ENCODE measurements around the gene SMOC2. TPM values are rescaled to one million over a fixed set of nuclear protein-coding genes. Genes with fewer than 3 reads are reported as not detected.

The SMOC2 gene
- total RNA-seq, 4 donors from 2014 or later: 30.5 to 52.4 (median 37.9) TPM

DNA sequence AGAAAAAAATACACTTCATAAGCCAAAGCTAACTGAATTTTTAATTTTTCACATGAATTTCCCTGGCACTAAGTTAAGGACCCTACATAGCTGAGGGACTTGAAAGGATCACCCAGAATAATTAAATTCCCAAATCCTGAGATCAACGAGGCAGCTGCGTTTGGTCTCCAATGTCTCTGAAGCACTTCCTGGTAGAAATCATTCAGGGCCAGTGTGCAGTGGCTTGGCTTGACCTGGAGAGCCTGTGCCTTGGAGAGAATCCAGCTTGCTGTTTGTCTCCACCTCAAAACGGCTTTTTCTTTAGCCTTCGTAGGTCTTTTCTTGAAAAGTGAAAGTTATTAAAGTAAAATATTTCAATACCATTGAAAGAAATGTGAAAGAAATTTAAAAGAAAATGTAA lies 92.4 kb downstream of the SMOC2 start:
- TF ChIP-seq, protein P1, sequence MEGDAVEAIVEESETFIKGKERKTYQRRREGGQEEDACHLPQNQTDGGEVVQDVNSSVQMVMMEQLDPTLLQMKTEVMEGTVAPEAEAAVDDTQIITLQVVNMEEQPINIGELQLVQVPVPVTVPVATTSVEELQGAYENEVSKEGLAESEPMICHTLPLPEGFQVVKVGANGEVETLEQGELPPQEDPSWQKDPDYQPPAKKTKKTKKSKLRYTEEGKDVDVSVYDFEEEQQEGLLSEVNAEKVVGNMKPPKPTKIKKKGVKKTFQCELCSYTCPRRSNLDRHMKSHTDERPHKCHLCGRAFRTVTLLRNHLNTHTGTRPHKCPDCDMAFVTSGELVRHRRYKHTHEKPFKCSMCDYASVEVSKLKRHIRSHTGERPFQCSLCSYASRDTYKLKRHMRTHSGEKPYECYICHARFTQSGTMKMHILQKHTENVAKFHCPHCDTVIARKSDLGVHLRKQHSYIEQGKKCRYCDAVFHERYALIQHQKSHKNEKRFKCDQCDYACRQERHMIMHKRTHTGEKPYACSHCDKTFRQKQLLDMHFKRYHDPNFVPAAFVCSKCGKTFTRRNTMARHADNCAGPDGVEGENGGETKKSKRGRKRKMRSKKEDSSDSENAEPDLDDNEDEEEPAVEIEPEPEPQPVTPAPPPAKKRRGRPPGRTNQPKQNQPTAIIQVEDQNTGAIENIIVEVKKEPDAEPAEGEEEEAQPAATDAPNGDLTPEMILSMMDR (IDR thresholded peaks at IDR 0.05; ENCODE audit: low read depth): no peak

DNA sequence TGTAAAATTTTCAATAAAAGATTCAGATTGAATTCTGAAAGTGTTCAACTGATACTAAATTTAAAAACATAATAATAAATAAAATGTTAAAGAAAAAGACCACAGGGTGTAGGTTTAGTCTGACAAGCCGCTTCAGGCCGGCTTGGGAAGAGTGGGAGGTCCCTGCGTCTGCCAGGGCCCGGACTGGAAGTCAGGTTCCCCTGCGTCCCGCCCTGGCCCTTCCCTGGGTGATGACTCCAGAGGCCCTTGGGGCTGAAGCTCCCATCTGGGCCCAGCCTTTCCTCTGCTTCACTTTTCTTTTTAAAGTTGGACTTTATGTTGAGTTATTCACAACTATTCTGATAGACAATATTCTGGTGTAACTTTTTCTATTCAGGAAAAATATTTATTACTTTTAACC lies 93.3 kb downstream of the SMOC2 start:
- TF ChIP-seq, protein P1 (IDR thresholded peaks at IDR 0.05; ENCODE audit: low read depth): no peak

DNA sequence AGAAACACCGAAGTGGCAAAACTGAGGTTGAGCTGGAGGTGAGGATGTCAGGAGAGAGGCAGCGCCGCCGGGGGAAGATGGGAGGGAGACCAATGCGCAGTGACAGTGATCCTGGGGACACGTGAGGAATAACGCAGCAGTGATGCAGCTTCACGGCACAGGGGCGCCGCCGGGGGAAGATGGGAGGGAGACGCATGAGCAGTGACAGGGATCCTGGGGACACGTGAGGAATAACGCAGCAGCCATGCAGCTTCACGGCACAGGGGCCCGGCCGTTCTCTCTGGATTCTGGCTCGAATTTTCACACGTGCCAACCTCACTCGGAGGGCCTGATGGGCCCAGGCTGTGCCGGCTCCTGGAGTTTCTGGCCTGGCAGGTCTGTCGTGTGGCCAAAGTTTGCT lies 94.7 kb downstream of the SMOC2 start:
- TF ChIP-seq, protein P1 (IDR thresholded peaks at IDR 0.05; ENCODE audit: low read depth): no peak

DNA sequence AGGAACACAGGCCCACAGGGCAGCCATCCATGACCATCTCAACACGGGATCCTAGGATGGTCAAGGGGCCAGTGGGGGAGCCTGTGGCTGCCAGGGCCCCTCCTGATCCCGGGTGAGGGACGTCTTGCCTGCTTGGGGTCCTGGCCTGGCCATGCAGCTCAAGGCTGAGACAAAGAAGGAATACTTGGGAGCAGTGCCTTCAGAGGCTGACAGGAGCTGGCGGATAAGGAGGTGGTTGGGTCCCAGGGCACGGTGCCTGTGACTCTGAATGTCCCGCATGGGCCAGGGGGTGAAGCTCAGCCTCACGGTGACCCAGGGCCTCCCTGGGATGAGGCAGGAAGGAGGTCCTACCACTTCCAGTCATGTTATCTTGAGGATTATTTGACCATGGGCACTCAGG lies 95.2 kb downstream of the SMOC2 start:
- TF ChIP-seq, protein P1 (IDR thresholded peaks at IDR 0.05; ENCODE audit: low read depth): no peak

DNA sequence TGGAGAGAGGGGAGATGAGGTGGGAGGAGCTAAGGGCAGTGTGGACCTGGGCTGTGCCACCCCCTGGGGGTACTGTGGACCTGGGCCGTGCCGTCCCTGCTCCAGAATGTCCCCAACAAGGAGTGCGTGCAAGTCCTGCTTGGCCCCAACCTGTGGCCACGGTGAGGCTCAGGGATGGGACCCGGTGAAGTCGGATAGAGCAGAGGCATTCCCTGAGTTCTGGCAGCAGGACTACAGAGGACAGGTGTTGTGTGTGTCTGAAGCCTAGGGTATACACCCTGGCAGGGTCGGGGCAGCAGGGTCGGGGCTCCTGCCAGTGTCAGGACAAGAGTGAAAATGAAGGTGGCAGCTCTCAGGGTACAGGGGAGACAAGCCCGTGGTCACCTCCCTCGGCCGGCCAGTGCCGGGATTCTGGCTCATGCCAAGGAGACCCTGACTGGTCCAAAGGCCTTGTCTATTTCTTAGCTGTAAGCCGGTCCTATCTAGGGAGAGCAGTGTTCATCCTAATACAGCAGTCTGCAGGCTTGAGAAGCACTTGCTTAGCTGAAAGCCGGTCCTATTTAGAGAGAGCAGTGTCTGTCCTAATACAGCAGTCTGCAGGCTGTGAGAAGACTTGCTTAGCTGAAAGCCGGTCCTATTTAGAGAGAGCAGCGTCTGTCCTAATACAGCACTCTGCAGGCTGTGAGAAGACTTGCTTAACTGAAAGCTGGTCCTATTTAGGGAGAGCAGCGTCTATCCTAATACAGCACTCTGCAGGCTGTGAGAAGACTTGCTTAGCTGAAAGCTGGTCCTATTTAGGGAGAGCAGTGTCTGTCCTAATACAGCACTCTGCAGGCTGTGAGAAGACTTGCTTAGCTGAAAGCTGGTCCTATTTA lies 95.9 kb downstream of the SMOC2 start:
- TF ChIP-seq, protein P1 (IDR thresholded peaks at IDR 0.05; ENCODE audit: low read depth): no peak

DNA sequence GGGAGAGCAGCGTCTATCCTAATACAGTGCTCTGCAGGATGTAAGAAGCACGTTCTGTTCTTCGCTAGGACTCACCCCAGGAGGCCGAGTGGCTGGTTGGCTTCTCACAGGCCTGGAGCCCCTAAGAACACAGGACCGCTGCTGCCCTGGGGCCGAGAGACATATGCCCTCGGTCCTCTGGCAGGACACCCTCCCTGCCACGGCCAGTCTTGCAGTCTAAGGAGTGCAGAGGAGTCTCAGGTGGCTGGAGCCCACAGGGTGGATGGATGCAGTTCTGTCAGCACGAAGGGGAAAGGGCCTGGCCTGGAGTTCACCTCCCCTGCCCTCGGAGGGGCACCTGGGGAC lies 96.5 kb downstream of the SMOC2 start:
- TF ChIP-seq, protein P1 (IDR thresholded peaks at IDR 0.05; ENCODE audit: low read depth): no peak

DNA sequence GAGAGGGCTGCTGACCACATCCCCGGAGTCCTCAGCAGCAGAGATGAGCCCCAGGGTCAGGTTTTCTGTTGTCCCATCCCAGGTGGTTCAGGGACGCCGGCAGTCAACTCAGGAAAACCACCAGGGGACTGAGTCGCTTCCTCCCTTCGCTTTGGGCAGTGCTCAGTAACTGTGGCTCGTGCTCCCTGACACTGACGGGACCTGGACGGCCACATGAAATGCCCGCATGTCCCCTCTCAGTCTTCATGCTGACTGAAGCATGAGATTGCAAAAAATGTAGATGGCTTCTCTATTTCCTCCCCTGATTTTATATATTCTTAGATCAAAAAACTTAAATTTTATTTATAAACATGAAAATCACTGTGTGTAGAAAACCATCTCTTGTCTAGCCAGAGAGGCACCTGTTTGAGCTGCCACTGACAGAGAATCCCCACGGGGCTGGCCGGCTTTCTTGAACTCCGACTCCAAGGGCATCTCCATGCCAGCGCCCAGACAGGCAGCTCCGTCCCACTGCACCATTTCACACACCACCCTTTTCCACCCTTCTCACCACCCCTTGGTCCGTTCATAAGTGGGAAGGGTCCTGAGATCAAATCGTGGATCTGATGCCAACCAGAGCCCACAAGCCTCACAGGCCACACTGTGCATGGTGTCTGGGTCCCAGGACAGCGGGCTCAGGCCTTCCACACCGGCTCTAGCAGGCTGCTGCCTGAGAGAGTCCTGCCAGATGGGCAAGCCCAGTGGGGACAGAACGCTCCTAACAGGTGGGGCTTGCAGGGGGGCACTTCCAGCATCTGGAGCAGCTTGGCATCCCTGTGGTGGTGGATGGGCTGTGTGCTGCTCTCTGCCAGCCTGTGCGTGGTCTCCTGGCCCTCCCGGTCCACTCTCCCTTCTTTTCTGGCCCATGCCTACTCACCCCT lies 98.2 kb downstream of the SMOC2 start:
- TF ChIP-seq, protein P1 (IDR thresholded peaks at IDR 0.05; ENCODE audit: low read depth): no peak
